Left renal cortex interstitium (tissue), 4 donors: ENCODE measurements around the gene KIR3DL2. TPM values are rescaled to one million over a fixed set of nuclear protein-coding genes. Genes with fewer than 3 reads are reported as not detected.
"Not testable (repeated sequence)": the region's sequence is repeated elsewhere in the genome, so short reads cannot be mapped to it uniquely, and the experiment has no call there.

ENCODE experiments used
- DNase-seq, 4 donors: peaks; one replicate each; pipeline ENCODE4 v3.0.0-alpha.2; 2013; ENCODE audit warnings: low read depth in 4 of 4, low spot score in 2 of 4, missing footprints in 1 of 4
- polyA plus RNA-seq, 4 donors: library from polyadenylated mRNA; unstranded; fragments of 120-200 nt; gene quantifications; one replicate each; pipeline ENCODE4 v1.2.1, GENCODE V29; 2013; ENCODE audit not compliant: insufficient read length in 4 of 4

The KIR3DL2 gene
- polyA plus RNA-seq, 4 donors: not detected

GRCh38 chr19:54863459-54863858 lies 13.2 kb downstream of the KIR3DL2 start:
- DNase-seq: not testable (repeated sequence)

GRCh38 chr19:54871696-54872095 lies 21.5 kb downstream of the KIR3DL2 start:
- no peak for DNase-seq

- no peak for DNase-seq
Measured at GRCh38 chr19:54873990-54874389, 23.7 kb downstream of the KIR3DL2 start, which contains the start of gene FCAR. Gene FCAR, plus strand, starts transcription at chr19:54874235. Its CDS starts 55 bp downstream, at chr19:54874290.

GRCh38 chr19:54875506-54875905 lies 25.3 kb downstream of the KIR3DL2 start:
- no peak for DNase-seq

GRCh38 chr19:54877471-54877870 lies 27.2 kb downstream of the KIR3DL2 start:
- no peak for DNase-seq

GRCh38 chr19:54881884-54882283 lies 31.6 kb downstream of the KIR3DL2 start:
- DNase-seq: no peak

GRCh38 chr19:54882758-54883157 lies 32.5 kb downstream of the KIR3DL2 start:
- DNase-seq: no peak

- no peak for DNase-seq
Measured at GRCh38 chr19:54883228-54883627, 33.0 kb downstream of the KIR3DL2 start.

GRCh38 chr19:54888239-54888638 lies 38.0 kb downstream of the KIR3DL2 start:
- DNase-seq: no peak

GRCh38 chr19:54889566-54889965 lies 39.3 kb downstream of the KIR3DL2 start:
- DNase-seq: no peak

- no peak for DNase-seq
Measured at GRCh38 chr19:54893406-54893805, 43.2 kb downstream of the KIR3DL2 start.

GRCh38 chr19:54894106-54894505 lies 43.9 kb downstream of the KIR3DL2 start:
- not testable (repeated sequence) for DNase-seq

GRCh38 chr19:54896036-54896435 lies 45.8 kb downstream of the KIR3DL2 start:
- no peak for DNase-seq

- not testable (repeated sequence) for DNase-seq
Measured at GRCh38 chr19:54898685-54899084, 48.4 kb downstream of the KIR3DL2 start.

- DNase-seq: not testable (repeated sequence)
Measured at GRCh38 chr19:54899646-54900045, 49.4 kb downstream of the KIR3DL2 start.

- DNase-seq: not testable (repeated sequence)
Measured at GRCh38 chr19:54901153-54901552, 50.9 kb downstream of the KIR3DL2 start.

- no peak for DNase-seq
Measured at GRCh38 chr19:54902061-54902460, 51.8 kb downstream of the KIR3DL2 start.

- DNase-seq: no peak
Measured at GRCh38 chr19:54903303-54903702, 53.1 kb downstream of the KIR3DL2 start.

GRCh38 chr19:54904261-54904660 lies 54.0 kb downstream of the KIR3DL2 start:
- DNase-seq: not testable (repeated sequence)

GRCh38 chr19:54905421-54905802 lies 55.2 kb downstream of the KIR3DL2 start:
- no peak for DNase-seq

- DNase-seq: no peak
Measured at GRCh38 chr19:54905803-54906511, 55.7 kb downstream of the KIR3DL2 start, which contains the start of gene NCR1. Gene NCR1, plus strand, starts transcription at chr19:54906148. Its CDS starts 40 bp downstream, at chr19:54906188.

GRCh38 chr19:54906819-54907218 lies 56.6 kb downstream of the KIR3DL2 start:
- no peak for DNase-seq
